ENCODE results near the gene NIPSNAP3A.
"Not testable (repeated sequence)": the region's sequence is repeated elsewhere in the genome, so short reads cannot be mapped to it uniquely, and the experiment has no call there.

The NIPSNAP3A gene

GRCh38 chr9:104747565-104748358 lies at the start of gene NIPSNAP3A:
TSS of gene NIPSNAP3A (plus strand) at chr9:104747683. CDS start at chr9:104747793, 110 bp downstream.
- TF ChIP-seq CTCF (IDR thresholded peaks at IDR 0.05; ENCODE audit: extremely low read depth, missing control alignments) = no peak
- peak; percentile 87 for DNase-seq (ENCODE audit: low spot score)

DNA sequence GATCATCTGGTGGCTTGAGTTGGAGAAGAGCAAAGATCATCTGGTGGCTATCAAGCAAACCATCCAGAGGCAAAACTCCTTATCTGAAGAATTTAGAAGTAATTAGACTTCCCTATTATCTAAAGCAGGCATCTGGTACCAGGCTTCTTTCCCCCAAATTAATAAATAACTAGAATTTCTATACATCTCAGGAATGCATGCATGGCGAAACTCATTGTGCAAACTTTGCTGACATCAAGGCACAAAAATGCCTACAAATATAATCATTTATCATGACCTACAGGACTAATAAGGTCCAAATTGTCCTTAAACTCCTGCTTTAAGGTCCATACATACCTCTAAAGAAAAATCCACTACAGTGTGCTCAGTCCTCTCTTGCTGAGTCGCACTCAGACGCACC lies 47.2 kb upstream of the NIPSNAP3A start:
- DNase-seq (ENCODE audit: low spot score) = no peak
- TF ChIP-seq CTCF (IDR thresholded peaks at IDR 0.05; ENCODE audit: extremely low read depth, missing control alignments) = no peak

DNA sequence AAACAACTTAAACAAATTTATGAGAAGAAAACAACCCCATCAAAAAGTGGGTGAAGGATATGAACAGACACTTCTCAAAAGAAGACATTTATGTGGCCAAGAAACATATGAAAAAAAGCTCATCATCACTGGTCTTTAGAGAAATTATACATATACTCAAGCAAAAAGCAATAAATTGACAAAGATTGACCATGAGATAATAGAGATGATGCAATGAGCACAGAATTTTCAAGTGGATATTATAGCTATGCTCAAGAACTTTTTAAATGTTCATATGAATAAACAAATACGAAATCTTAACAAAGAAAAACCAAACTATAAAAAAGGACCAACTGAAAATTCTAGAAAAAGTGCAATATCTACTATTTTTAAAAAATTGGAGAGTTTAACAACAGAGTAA lies 38.7 kb upstream of the NIPSNAP3A start:
- not testable (repeated sequence) for DNase-seq (ENCODE audit: low spot score)

- no peak for TF ChIP-seq CTCF (IDR thresholded peaks at IDR 0.05; ENCODE audit: extremely low read depth, missing control alignments)
- no peak for DNase-seq (ENCODE audit: low spot score)
Measured at GRCh38 chr9:104711604-104712003, 35.9 kb upstream of the NIPSNAP3A start.

DNA sequence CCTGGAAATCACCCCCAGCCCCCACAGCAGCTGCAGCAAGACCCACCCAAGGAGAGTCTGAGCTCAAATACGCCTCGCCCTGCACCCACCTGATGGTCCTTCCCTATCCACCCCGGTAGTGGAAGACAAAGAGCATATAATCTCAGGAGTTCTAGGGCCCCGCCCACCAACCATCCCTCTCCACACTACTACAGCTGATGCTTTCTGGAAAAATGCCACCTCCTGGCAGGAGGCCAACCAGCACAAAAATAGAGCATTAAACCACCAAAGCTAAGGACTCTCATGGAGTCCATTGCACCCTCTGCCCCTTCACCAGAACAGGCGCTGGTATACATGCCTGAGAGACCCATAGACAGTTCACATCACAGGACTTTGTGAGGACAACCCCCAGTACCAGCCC lies 22.5 kb upstream of the NIPSNAP3A start:
- no peak for DNase-seq (ENCODE audit: low spot score)
- TF ChIP-seq CTCF (IDR thresholded peaks at IDR 0.05; ENCODE audit: extremely low read depth, missing control alignments) = no peak

- no peak for DNase-seq (ENCODE audit: low spot score)
- no peak for TF ChIP-seq CTCF (IDR thresholded peaks at IDR 0.05; ENCODE audit: extremely low read depth, missing control alignments)
Measured at GRCh38 chr9:104738452-104738851, 9.0 kb upstream of the NIPSNAP3A start.

- DNase-seq (ENCODE audit: low spot score) = no peak
Measured at GRCh38 chr9:104740621-104741020, 6.9 kb upstream of the NIPSNAP3A start.

More at GRCh38 chr9:104740621-104741020, 6.9 kb upstream of the NIPSNAP3A start:
- no peak for TF ChIP-seq CTCF (IDR thresholded peaks at IDR 0.05; ENCODE audit: extremely low read depth, missing control alignments)

All from GM20000 (cell line).